OCI-M1 (cell line): Measurements from ENCODE around the gene CFAP410.

Experiments
- DNase-seq: peaks from one replicate; lab custom pipeline; 2025; lab: John Stamatoyannopoulos, UW

The CFAP410 gene

DNA sequence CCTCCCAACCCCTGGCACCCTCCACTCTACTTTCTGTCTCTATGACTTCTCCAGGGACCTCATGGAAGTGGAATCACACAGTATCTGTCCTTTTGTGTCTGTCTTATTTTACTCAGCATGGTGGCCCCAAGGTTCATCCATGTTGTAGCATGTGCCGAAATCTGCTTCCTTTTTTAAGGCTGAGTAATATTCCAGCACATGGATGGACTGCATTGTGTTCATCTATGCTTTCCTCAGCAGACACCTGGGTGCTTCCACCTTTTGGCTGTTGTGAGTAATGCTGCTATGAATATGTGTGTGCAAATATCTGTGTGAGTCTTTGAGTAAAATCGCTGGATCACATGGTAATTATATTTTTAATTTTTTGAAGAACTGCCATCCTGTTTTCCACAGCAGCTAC, 40.9 kb downstream of the CFAP410 start:
- peak; percentile 47 for DNase-seq

DNA sequence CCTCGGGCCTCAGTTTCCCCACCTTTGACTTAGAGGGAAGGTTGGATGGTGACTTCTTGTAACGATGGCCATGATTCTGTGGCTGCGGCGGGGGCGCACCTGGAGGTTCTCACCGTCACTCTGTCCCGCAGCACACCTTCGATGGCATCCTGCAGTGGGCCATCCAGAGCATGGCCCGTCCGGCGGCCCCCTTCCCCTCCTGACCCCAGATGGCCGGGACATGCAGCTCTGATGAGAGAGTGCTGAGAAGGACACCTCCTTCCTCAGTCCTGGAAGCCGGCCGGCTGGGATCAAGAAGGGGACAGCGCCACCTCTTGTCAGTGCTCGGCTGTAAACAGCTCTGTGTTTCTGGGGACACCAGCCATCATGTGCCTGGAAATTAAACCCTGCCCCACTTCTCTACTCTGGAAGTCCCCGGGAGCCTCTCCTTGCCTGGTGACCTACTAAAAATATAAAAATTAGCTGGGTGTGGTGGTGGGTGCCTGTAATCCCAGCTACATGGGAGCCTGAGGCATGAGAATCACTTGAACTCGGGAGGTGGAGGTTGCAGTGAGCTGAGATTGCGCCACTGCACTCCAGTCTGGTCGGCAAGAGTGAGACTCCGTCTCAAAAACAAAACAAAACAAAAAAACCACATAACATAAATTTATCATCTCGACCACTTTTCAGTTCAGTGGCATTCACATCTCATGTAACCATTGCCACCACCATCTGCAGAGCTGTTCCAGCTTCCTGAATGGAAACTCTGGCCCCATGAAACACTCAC, 41.5 kb downstream of the CFAP410 start:
- DNase-seq, result peak; percentile 95

DNA sequence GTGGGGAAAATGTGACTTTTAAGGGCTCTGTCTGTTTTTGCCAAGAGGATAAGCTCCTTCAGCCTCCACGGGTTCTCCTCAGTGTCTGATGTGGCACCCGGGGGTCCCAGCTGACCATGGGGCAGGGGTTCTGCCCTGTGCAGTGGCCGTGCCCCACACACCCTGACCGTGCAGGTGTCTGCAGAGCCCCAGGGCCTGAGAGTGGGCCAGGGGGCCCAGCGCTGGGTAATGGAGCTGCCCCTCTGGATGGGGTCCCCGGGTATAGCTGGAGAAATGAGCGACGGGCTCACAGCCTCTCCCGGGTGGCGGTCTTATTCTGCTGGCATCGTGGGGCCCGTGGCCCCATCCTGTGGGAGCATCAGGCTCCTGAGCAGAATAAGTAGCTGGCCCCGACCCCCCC, 42.3 kb downstream of the CFAP410 start:
- no peak for DNase-seq

DNA sequence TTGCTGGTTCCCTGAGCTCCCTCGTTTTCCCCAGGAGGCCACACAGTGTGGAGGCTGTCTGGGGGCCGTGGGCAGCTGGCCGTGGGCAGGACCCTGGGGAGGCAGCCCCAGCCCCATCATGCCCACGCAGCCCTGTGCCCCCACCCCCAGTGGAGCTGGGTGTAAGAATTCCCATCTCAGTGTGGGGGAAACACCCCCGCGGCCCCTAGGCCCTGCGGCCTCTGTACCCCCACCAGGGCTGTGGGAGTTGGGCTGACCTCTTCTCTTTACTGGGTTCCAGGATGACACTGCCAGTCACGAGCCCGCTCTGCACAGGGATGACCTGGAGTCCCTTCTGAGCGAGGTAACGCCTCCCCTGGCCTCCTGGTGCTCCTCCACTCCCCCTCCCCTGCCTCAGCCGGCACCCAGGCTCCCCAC, 43.1 kb downstream of the CFAP410 start:
- no peak for DNase-seq

DNA sequence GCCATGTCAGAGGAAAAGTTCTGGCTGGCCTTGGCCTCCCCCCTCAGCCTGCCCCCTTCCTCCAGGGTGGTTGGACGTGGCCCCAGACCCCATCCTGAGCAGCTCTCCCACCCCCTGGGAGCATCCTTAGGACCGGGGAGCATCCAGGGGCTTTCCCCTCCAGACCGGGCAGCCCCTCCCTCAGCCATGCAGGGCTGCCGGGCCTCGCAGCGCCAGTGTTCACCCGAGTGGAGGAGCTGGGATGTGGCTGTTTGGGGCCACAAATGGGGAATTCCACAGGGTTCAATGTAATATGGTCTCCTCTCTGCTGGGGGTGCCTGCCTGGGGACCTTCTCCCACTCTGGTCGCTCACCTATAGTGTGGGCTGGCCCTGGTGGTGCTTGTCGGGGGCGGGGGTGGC, 43.5 kb downstream of the CFAP410 start:
- no peak for DNase-seq

DNA sequence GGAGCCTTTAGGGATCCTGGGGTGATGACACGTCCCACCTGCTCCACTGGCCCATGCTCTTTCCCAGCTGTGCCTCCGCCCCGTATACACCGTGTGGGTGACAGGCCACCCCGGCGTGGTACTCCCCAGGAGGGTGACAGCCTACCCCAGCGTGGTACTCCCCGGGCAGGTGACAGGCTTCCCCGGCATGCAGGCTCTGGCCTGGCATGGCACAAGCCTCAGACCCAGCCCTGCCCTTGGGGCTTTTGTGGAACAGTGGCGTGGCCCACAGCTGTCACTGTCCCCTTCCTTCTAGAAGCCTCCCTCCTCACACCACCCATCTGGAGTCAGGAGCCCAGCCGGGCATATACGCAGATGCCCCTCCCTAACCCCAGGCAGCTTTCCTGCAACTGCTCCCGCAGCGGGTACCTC, 44.0 kb downstream of the CFAP410 start:
- no peak for DNase-seq

DNA sequence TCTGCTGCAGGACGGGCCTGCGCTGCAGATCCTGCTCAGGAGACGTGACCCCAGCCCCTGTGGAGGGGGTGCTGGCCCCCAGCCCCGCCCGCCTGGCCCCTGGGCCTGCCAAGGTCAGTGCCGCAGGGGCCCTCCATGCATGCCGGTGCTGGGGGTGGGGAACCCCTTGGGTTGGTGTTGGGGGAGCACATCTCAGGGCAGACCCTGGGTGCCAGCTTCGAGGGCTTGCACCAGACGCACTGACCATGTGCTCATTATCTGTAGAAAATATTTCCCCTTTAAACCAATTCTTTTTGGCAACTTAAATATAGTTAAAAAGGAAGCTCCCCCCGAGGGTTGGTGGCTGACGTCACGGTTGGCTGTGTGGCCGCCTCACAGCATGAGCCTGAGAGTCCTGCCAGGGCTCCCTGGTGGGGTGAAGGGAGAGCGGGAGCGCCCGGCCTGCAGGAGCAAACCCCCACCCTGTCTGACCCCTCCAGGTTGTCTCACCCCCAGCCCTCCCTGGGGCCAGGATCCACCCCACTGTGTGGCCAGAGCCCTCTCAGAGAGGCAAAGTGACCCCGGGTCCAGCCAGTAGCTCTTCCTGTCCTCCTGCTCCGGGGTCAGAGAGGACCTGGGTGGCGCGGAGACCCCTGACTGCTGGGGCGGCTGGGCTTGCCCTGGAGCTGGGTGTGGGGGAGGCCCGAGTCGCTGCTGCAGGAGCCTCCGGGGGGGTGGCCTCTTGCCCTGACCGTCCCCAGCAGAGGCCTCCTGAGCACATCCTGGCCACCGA, 44.6 kb downstream of the CFAP410 start:
- peak; percentile 44 for DNase-seq

DNA sequence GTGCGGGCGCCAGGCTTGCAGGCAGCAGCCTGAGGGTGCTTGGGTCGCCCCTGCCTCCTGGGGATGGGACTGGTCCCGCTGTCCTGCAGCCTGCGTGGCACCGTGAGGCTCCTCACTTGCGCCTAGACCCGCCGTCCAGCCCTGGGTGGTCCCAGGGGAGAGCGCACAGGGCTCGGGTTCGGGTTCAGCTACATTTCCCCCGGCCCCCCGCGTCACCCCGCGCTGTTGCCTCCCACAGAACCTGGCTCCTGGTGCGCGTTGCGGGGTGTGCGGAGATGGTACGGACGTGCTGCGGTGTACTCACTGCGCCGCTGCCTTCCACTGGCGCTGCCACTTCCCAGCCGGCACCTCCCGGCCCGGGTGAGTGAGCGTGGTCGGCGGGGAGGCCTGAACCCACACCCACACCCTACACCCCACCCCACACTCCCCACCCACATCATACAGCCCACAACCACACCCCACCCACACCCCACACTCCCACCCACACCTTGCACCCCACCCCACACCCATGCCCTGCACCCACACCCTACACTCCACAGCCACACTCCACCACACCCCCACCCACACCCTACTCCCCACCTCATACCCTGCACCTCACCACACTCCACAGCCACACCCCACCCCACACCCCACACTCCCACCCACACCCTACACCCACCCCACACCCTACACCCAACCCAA, 45.5 kb downstream of the CFAP410 start:
- DNase-seq, result no peak

DNA sequence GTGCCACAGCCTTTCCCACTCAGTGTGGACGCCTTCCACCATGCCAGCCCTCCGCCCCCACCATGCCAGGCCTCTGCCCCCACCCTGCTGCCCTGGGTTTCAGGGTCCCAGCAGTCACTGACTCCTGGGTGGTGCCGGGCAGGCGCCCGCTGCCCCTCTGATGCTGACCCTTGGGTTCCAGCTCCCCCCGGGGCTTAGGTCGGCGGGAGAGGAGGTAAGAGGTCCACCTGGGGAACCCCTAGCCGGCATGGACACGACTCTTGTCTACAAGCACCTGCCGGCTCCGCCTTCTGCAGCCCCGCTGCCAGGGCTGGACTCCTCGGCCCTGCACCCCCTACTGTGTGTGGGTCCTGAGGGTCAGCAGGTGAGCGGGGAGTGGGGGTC, 46.4 kb downstream of the CFAP410 start:
- no peak for DNase-seq

DNA sequence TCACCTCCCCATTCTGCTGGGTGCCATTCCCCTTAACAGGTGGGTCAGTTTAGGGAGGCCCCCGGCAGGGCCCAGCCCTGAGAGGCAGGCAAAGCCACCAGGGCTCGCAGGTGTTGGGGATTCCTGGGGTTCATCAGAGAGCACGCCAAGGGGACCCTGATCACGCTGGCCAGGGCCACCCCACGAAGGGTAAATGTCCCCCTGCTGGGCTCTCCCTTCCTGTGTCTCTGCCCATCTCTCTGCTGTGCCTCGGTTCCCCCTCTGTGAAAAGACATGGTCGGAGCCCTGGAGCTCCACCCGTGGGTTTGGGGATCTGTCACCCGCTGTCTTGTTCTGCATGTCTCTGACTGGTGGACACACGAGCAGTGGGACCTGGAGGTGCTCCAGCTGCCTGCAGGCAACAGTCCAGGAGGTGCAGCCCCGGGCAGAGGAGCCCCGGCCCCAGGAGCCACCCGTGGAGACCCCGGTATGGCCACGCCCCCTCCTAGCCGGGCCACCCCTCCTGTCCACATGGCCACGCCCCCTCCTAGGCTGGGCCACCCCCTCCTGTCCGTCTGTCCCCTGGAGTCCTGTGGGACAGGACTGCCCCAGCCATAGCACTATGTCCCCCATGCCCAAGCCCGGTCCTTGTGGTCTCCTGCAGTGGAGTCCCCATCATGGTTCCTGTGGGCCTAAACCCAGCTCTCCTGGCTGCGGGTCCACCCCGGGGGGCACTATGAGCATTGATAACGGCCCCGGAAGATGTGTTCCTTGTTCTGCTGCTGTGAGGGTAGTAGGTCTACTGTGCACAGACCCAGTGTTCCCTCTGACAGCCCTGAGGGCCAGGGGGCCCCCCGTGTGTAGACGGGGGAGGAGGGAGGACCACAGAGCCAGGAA, 47.0 kb downstream of the CFAP410 start:
- DNase-seq, result no peak

DNA sequence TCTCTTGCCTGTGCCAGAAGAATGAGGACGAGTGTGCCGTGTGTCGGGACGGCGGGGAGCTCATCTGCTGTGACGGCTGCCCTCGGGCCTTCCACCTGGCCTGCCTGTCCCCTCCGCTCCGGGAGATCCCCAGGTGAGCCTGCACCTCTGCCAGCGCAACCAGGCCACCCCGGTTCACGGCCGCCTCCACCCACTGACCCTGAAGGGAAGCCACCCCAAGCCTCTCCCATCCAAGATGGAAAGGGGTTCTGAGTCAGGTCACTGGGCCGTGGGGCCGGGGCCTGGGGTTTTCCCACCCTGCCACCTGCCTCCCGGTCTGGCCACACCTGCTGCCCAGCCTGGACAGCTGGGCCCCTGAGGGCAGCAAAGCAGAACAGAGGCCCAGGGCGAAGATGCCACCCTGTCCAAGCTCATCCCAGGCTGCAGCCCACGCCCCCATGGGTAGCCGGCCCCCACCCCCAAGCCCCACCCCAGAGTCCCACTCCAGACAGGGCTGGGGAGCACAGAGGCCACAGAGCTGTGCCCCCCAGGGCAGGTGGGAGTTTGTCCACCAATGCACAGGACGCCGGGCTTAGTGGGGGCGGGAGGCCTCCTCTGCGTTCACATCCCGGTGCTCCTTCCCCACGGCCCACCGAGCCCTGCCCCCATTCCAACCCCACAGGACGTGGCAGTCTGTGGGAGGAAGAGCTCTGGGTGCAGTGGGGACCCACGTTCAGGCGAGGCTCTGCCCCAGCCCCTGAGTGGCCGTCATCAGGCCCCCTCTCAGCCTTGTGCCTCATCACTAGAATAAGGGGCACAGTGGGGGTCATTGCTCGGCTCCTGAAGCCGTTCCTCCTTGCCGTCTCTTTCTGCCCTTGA, 47.9 kb downstream of the CFAP410 start:
- DNase-seq, result no peak

DNA sequence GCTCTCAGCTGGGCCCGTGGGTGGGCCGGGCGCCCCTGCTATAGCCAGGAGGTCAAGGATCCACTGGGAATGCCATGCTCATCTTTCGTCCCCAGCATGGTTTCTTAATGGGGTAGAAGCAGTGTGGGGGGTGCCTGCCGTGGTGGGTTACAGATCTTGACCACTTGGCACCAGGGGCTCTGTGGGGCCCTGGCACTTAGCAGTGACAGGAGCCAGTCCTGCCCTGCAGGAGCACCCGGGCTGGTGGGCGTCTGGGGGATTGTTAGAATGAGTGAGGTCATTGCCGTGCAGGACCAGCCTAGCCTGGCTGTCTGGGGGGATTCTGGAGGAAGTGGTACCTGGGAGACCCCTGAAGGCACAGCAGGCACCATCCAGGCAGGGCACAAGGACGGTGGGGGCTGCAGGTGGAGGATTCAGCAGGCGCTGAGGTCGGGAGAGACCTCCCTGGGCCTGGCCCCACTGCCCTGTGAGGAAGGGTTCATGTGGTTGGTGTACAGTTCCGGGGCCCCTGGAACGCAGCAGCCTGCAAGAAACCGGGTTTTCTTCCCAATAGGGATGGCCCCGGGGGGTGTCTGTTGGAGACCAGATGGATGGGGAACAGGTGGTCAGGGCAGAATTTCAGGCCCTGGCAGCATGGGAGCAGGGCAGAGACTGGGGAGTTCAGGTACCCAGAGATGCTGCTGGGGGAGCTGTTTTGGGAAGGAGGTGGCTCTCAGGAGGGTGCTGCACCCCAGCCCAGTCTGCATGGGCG, 48.7 kb downstream of the CFAP410 start:
- no peak for DNase-seq

DNA sequence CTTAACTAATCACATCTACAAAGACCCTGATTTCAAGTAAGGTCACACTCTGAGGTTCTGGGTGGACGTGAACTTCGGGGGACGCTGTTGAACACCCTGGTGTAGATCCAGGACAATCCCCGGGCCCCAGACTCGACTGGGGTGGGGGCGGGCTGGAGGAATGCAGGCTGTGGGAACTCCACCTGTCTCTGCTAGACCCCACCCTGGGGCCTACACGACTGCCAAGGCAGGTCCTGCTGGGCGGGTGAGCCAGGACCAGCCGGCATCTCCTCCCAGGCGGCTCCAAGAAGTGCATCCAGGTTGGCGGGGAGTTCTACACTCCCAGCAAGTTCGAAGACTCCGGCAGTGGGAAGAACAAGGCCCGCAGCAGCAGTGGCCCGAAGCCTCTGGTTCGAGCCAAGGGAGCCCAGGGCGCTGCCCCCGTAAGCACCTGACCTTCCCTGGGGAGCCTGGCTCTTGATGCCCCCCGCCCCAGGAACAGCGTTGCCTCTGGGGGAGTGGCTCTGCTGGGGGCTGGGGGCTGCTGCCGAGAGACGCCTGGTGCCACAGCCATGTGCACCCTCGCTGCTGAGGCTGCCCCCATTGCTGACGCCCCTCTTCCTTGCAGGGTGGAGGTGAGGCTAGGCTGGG, 49.7 kb downstream of the CFAP410 start:
- DNase-seq, result no peak

DNA sequence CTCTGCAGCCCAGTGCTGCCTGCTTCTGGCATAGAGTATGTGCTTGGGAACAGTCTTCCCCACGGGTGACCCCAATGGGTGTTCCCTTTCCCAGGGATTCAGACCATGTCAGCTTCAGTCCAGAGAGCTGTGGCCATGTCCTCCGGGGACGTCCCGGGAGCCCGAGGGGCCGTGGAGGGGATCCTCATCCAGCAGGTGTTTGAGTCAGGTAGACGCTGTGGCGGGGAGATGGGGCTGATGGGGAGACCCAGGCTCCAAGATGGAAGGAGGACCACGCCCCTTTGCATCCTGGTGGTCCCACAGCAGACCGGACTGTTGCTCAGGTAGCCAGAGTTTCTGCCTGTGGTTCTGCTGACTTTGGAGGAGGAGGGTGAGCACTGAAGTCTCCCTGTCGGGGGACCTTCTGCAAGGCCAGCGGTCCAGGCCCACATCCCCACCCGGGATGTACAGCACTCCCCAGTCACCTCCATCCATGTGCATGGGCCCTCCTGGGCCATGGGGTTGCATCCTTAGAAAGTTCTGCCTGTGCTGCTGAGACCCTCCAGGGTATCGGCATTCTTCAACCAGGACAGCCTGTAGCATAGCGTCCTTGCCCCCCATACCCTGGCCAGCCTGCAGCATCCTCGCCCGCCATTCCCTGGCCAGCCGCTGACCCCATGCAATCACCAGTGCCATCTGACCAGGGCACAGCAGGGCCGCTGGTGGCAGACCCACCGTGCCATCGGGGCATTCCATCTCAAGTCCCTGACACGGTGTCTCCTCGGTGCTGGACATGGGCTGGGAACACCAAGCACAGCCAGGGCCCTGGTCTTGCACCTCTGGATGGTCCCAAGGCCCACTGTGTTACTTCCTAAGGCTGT, 50.7 kb downstream of the CFAP410 start:
- DNase-seq, result no peak

DNA sequence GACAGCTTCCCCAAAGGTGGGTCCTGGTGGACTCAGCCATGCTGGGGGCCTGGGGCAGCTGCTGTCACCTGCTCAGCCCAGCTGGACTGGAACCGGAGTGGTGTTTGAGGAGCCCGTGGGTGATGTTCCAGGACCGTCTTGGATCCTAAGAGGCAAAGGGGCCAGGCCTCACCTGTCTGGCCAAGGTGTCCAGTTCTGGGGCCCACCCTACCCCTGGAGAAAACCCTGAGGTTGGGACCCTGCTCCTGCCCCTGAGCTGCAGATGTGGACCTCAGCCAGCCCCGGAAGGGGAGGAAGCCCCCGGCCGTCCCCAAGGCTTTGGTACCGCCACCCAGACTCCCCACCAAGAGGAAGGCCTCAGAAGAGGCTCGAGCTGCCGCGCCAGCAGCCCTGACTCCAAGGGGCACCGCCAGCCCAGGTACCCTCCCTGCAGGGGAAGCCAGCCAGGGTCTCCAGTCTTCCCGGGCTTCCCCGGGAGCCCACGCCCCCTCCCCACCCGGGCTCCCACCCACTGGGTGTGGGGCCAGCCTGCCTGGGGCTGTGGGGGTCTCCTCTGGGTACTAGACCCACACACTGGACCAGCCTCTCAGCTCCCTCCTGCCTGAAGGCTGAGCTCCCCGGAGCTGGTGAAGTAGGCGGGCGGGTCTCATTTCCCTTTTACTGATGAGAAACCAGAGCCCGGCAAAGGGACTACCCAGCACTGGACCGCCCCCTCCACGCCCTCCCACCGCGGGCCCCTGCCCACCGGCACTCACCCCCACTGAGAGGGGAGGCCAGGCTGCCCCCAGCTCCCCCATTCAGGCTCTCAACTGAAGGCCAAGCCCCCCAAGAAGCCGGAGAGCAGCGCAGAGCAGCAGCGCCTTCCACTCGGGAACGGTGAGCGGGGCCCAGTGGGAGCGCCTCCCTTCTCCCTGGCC, 52.2 kb downstream of the CFAP410 start:
- DNase-seq, result no peak

DNA sequence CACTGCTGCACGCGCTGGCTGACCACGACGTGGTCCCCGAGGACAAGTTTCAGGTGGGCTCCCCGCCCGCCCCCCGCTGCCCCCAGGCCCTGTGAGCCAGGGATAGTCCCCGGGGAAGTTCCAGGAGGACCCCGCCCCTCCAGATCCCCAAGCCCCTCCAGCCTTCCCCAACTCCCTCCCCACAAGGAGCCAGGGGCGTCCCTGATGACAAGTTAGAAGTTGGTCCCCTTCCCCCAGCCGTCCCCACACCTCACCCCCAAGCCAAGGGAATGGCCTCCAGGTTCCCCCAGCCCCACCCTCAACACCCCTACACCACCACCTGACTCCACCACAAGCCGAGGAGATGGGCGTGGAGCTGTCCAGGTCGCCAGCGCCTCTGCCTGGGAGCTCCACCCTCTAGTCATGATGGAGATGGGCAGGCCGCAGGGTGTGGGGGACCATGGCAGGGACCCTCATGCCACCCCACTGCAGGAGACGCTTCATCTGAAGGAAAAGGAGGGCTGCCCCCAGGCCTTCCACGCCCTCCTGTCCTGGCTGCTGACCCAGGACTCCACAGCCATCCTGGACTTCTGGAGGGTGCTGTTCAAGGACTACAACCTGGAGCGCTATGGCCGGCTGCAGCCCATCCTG, 53.0 kb downstream of the CFAP410 start:
- DNase-seq, result no peak
